Activated T-cell treated with anti-CD3 and anti-CD28 coated beads for 48 hours (primary cell): ENCODE measurements around the gene IFT74.

Experiments used
- DNase-seq: peaks from one replicate; pipeline ENCODE4 v3.0.0-alpha.2; 2020; ENCODE audit warnings: low read depth

IFT74 gene

GRCh38 chr9:26955921-26956859 lies at the start of gene IFT74:
Gene IFT74 (plus strand): TSS chr9:26956412. CDS start chr9:26961968, 5,556 bp downstream.
- peak; percentile 89 for DNase-seq

DNA sequence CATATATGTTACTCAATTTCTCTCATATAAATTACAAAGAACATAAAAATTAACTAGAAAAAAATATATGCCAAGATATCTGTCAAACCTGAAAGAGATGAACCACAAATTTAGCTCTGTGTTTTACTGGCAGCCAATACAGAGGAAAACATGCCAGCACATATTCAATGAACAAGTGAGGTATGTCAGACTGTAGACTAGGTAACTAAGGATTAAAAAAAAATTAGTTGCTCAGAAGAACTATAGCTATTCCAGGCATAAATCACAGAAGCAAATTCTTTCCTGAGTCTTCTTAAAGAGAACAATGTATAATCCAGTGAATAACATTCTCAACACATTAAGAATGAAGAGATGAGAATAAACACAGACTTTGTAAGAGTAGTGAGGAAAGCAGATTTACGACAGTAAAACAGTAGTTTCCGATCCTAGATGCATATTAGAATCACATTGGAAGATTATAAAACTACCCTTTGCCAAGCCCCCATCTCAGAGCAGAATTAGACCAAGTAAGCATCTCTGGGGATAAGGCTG lies 43.0 kb upstream of the IFT74 start:
- DNase-seq, result no peak

- no peak for DNase-seq
Measured at GRCh38 chr9:26919698-26920097, 36.5 kb upstream of the IFT74 start.

- no peak for DNase-seq
Measured at GRCh38 chr9:26925609-26926008, 30.6 kb upstream of the IFT74 start.

- no peak for DNase-seq
Measured at GRCh38 chr9:26928902-26929495, 27.2 kb upstream of the IFT74 start.

- no peak for DNase-seq
Measured at GRCh38 chr9:26935847-26936246, 20.4 kb upstream of the IFT74 start.

DNA sequence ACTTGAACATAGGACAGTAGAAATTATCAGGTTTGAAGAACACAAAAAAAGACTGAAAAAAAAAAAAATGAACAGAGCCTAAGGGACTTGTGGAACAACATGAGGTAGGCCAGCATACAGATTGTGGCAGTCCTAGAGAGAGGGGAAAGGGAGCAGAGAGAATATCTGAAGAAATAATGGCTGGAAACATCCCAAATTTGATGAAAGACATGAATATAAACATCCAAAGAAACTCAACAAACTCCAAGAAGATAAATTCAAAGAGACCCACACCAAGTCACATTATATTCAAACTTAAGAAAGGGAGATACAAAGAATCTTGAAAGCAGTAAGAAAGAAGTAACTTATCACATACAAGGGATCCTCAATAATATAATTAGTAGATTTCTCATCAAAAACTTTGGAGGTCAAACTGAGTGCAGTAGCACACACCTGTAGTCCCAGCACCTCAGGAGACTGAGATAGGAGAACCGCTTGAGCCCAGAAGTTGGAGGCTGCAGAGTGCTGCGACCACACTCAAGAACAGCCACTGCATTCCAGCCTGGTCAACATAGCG lies 18.3 kb upstream of the IFT74 start:
- no peak for DNase-seq

- no peak for DNase-seq
Measured at GRCh38 chr9:26939955-26940711, 16.1 kb upstream of the IFT74 start.

- no peak for DNase-seq
Measured at GRCh38 chr9:26940779-26941178, 15.4 kb upstream of the IFT74 start.

GRCh38 chr9:26945591-26945990 lies 10.6 kb upstream of the IFT74 start:
- DNase-seq, result no peak

GRCh38 chr9:26946753-26947727 lies 9.2 kb upstream of the IFT74 start, which contains the start of gene PLAA:
Gene PLAA (minus strand): TSS chr9:26947242. CDS start chr9:26947045, 197 bp downstream.
- DNase-seq, result peak; percentile 80

DNA sequence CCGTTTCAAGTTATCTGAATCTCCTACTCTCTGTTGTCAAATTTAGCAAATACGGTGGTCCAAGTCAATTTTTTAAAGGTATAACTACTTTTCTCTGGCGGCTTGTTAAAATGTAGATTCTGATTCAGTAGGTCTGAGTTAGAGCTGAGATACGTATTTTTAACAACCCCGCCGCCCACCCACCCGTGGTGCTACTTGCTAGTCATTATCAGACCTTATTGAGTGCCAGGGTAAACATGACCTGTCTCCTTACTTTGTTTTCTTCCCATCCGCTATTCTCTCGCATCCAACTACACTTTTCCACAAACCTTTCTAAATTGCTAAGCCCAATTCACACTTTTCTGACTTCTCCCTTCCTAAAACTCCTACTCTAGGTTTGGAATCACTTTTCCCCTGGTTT lies 8.5 kb upstream of the IFT74 start:
- DNase-seq, result peak; percentile 12

DNA sequence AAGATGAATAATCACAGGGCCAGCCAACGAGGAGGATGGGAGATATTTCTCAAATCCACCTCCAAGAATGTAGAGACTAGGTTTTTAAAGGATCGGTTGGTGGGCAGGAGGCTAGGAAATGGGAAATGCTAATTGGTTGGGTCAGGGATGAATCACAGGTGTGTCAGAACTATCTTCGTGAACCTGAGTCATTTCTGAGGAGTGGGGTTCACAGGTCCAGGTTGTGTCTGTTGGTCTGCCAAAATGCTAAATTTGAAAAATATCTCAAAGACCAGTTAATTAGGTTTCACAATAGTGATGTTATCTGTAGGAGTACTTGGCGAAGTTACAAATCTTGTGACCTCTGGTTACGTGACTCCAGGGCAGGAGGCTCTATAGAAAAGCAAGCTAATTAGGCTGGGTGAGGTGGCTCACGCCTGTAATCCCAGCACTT lies 6.6 kb upstream of the IFT74 start:
- no peak for DNase-seq

- no peak for DNase-seq
Measured at GRCh38 chr9:26950521-26950920, 5.7 kb upstream of the IFT74 start.

- DNase-seq, result no peak
Measured at GRCh38 chr9:26951794-26952193, 4.4 kb upstream of the IFT74 start.

DNA sequence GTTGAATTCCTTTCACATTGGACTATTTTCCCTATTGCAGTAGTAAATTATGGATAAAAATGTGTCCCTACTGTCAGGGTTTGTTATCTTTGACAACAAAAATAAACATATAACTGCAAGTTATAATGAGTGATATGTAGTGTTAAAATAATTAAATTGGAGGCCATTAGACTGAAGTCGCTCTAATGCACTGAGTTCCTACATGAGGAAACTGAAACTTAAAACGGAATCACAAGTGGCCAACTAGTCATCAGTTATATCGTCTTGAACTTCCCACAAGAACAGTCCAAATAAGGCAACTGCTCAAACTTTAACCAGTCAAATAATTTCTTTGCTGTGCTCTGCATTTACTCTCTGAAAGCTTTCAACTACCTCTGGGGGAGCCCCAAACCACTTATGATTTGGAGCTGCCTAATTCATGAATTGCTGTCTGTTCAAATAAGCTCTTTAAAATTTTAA lies 2.1 kb upstream of the IFT74 start:
- no peak for DNase-seq

DNA sequence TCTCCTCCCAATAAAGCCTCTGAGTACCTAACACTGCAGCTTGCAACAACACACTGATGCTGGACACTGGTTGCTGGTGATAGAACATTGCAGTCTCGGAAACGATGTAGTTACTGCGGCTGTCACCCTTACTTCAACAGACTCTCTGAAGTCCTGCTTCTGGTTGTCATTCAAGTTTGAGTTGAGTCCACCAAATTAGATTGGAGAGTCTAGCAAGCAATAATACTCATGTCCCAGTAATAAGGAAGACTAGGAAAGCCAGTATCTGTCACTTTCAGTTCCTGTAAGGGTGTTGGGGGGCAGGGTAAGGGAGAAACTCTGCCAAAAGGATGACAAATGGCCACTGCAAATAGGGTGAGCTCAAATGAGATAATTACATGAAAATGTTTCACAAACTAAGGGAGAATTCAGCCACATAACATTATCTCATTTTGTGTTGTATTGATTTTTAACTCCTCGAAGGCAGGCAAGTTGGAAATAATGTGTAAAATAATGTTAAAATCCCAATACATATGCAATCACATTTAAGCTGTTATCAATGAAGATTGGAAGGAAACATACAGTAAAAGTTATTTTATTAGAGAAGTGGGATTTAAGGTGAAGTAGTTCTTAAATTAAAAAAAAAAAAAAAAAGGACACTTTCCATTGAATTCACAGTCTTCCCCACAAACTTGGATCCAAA lies 849 bp upstream of the IFT74 start:
- DNase-seq, result no peak

GRCh38 chr9:26956860-26957233 lies 635 bp downstream of the IFT74 start:
- DNase-seq, result no peak

DNA sequence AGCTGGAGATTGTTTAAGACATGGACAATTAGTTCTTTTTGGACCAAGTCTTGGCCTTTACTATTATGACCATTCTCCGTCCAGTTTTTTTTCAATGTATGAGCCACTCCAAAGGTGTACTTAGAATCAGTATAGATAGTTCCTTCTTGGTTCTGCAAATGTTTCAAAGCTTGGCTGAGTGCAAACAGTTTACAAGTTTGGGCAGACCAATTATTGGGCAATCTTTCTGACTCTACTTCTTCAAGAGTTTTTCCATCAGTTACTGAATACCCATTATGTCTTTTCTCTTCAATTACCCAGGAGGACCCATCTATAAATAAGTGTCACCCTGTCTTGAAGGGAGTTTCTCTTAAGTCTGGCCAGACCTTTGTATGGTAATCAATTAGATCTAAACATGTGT lies 15.5 kb downstream of the IFT74 start:
- no peak for DNase-seq

GRCh38 chr9:26973989-26974388 lies 17.8 kb downstream of the IFT74 start:
- DNase-seq, result no peak
